WTC11 (cell line): Measurements from ENCODE around the gene NRN1L. TPM values are rescaled to one million over a fixed set of nuclear protein-coding genes. Genes with fewer than 3 reads are reported as not detected.

Source experiments
- AR ChIP-seq: fragments of 250-450 bp; sonication (Bioruptor Pico); IDR thresholded peaks from 2 replicates; pipeline ENCODE4 v1.9.0; 2021; ENCODE audit warnings: mild to moderate bottlenecking
- ATF1 ChIP-seq: sonication (generic); formaldehyde crosslinking; IDR thresholded peaks from 2 replicates; pipeline ENCODE4 v1.8.1; 2023; ENCODE audit warnings: mild to moderate bottlenecking, moderate library complexity, missing genetic modification reagents
- CREB1 ChIP-seq: sonication (generic); formaldehyde crosslinking; IDR thresholded peaks from 2 replicates; pipeline ENCODE4 v1.8.0; 2023; ENCODE audit warnings: mild to moderate bottlenecking, missing genetic modification reagents
- CREM ChIP-seq: sonication (generic); formaldehyde crosslinking; IDR thresholded peaks from 2 replicates; pipeline ENCODE4 v1.8.1; 2022; ENCODE audit warnings: mild to moderate bottlenecking, missing genetic modification reagents, moderate library complexity
- FOXP4 ChIP-seq: sonication (generic); formaldehyde crosslinking; IDR thresholded peaks from 2 replicates; pipeline ENCODE4 v1.8.0; 2022; ENCODE audit warnings: mild to moderate bottlenecking, missing genetic modification reagents
- GTF2I ChIP-seq: fragments of 250-450 bp; sonication (Bioruptor Pico); conservative IDR thresholded peaks from 2 replicates; pipeline ENCODE4 v1.4.0; 2021; ENCODE audit warnings: mild to moderate bottlenecking
- HMGXB4 ChIP-seq: sonication (generic); formaldehyde crosslinking; IDR thresholded peaks from 2 replicates; pipeline ENCODE4 v1.8.1; 2023; ENCODE audit warnings: mild to moderate bottlenecking, moderate library complexity, missing genetic modification reagents
- KAT7 ChIP-seq: sonication (generic); formaldehyde crosslinking; IDR thresholded peaks from 2 replicates; pipeline ENCODE4 v1.8.1; 2023; ENCODE audit warnings: missing genetic modification reagents, mild to moderate bottlenecking, borderline replicate concordance
- MYBL2 ChIP-seq: sonication (generic); formaldehyde crosslinking; IDR thresholded peaks from 2 replicates; pipeline ENCODE4 v1.8.1; 2023; ENCODE audit warnings: mild to moderate bottlenecking, moderate library complexity, missing genetic modification reagents
- SP1 ChIP-seq: sonication (generic); formaldehyde crosslinking; conservative IDR thresholded peaks from 2 replicates; pipeline ENCODE4 v1.8.1; 2022; ENCODE audit warnings: missing genetic modification reagents
- TCF7 ChIP-seq: sonication (generic); formaldehyde crosslinking; IDR thresholded peaks from 2 replicates; pipeline ENCODE4 v1.8.0; 2022; ENCODE audit warnings: mild to moderate bottlenecking, low read depth, missing genetic modification reagents, moderate library complexity
- ZBTB21 ChIP-seq: sonication (generic); formaldehyde crosslinking; IDR thresholded peaks from 2 replicates; pipeline ENCODE4 v1.8.1; 2023; ENCODE audit warnings: mild to moderate bottlenecking, missing genetic modification reagents, borderline replicate concordance
- ZNF121 ChIP-seq: sonication (generic); formaldehyde crosslinking; IDR thresholded peaks from 2 replicates; pipeline ENCODE4 v1.8.0; 2023; ENCODE audit warnings: missing genetic modification reagents
- ZNF219 ChIP-seq: sonication (generic); formaldehyde crosslinking; IDR thresholded peaks from 2 replicates; pipeline ENCODE4 v1.8.0; 2023; ENCODE audit warnings: missing genetic modification reagents, mild to moderate bottlenecking, borderline replicate concordance
- total RNA-seq: library from RNA; stranded (reverse); gene quantifications from 3 replicates; pipeline ENCODE4 v1.2.3, GENCODE V29; 2021
- TF ChIP-seq, protein P1 (sequence below): sonication (generic); formaldehyde crosslinking; IDR thresholded peaks from 2 replicates; pipeline ENCODE4 v1.8.1; 2023; ENCODE audit warnings: mild to moderate bottlenecking, missing genetic modification reagents, borderline replicate concordance
- TF ChIP-seq, protein P2 (sequence below): sonication (generic); formaldehyde crosslinking; IDR thresholded peaks from 2 replicates; pipeline ENCODE4 v1.8.0; 2022; ENCODE audit warnings: mild to moderate bottlenecking, missing genetic modification reagents

The NRN1L gene
- total RNA-seq, 1 experiment from 2014 or later: 12.4 TPM

DNA sequence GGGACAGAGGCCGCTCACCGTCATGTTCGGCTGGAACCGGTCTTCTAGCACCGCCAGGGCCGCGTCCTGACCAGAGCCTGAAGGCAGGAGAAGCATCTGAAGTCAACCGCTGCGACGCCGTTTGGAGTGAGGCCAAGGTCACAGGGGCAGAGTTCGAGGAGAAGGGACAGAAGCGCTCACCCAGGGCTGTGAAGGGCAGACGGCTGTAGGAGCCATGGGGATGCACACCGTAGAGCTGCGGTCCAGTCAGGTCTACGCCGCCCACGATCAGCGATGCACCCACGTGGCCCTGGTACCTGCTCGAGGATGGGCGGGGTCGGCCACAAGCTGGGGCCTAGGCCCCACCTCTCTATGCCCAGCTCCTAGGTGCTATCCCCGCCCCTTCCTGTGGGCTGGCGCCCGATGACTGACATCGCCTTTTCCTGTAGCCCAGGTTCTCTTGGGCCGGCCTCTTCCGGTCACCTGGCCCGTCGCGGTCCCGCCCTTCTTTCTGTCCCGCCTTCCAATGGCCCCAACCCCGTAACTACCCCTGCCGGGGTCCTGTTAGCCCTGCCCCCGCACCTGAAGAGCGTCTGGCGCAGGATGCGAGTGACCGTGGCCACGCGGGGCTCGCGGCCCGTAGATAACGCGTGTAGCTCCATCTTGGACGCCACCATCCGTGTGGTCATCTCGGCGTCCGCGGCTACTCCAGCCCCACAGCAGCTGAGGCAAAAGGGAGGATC, 50.9 kb downstream of the NRN1L start (continued):
- 0 out of 2 replicates have a peak, but pooled peaks have one; percentile 52 for TF ChIP-seq ZNF219 (CRISPR knock-in tag)
- TF ChIP-seq, protein P1, sequence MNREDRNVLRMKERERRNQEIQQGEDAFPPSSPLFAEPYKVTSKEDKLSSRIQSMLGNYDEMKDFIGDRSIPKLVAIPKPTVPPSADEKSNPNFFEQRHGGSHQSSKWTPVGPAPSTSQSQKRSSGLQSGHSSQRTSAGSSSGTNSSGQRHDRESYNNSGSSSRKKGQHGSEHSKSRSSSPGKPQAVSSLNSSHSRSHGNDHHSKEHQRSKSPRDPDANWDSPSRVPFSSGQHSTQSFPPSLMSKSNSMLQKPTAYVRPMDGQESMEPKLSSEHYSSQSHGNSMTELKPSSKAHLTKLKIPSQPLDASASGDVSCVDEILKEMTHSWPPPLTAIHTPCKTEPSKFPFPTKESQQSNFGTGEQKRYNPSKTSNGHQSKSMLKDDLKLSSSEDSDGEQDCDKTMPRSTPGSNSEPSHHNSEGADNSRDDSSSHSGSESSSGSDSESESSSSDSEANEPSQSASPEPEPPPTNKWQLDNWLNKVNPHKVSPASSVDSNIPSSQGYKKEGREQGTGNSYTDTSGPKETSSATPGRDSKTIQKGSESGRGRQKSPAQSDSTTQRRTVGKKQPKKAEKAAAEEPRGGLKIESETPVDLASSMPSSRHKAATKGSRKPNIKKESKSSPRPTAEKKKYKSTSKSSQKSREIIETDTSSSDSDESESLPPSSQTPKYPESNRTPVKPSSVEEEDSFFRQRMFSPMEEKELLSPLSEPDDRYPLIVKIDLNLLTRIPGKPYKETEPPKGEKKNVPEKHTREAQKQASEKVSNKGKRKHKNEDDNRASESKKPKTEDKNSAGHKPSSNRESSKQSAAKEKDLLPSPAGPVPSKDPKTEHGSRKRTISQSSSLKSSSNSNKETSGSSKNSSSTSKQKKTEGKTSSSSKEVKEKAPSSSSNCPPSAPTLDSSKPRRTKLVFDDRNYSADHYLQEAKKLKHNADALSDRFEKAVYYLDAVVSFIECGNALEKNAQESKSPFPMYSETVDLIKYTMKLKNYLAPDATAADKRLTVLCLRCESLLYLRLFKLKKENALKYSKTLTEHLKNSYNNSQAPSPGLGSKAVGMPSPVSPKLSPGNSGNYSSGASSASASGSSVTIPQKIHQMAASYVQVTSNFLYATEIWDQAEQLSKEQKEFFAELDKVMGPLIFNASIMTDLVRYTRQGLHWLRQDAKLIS (CRISPR knock-in tag): peak; percentile 81; the same call in 1 of the 2 replicates
- TF ChIP-seq ZNF121 (CRISPR knock-in tag): peak; percentile 1; the same call in 1 of the 2 replicates
- TF ChIP-seq GTF2I (CRISPR knock-in tag): no peak
- peak; percentile 58; the same call in 1 of the 2 replicates for TF ChIP-seq CREM (CRISPR knock-in tag)
- TF ChIP-seq SP1 (CRISPR knock-in tag): peak; percentile 94
- 0 out of 2 replicates have a peak, but pooled peaks have one; percentile 27 for TF ChIP-seq KAT7 (CRISPR knock-in tag)
- TF ChIP-seq ZBTB21 (CRISPR knock-in tag): peak; percentile 87
- no peak; the same call in 1 of the 2 replicates for TF ChIP-seq ATF1 (CRISPR knock-in tag)
- TF ChIP-seq AR (CRISPR knock-in tag): 0 out of 2 replicates have a peak, but pooled peaks have one; percentile 26
- TF ChIP-seq CREB1 (CRISPR knock-in tag): peak; percentile 70; the same call in 1 of the 2 replicates
- TF ChIP-seq MYBL2: peak; percentile 85; the same call in 1 of the 2 replicates
- peak; percentile 81; the same call in 1 of the 2 replicates for TF ChIP-seq HMGXB4 (CRISPR knock-in tag)
- no peak; the same call in 1 of the 2 replicates for TF ChIP-seq TCF7 (CRISPR knock-in tag)
- TF ChIP-seq FOXP4: peak; percentile 20; the same call in 1 of the 2 replicates
- TF ChIP-seq, protein P2, sequence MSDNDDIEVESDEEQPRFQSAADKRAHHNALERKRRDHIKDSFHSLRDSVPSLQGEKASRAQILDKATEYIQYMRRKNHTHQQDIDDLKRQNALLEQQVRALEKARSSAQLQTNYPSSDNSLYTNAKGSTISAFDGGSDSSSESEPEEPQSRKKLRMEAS (CRISPR knock-in tag): peak; percentile 97

Other genes starting within 250 kb of the NRN1L start
- gene CARMIL2, start 239.7 kb upstream of the NRN1L start, total RNA-seq: 33.3 to 42.3 TPM (median 38.3 TPM) in 3 replicates
- gene ACD, start 224.6 kb upstream of the NRN1L start, total RNA-seq: 38.1 to 41.3 TPM (median 40.7 TPM) in 3 replicates
- 17.1 to 18.5 TPM (median 17.4 TPM) in 3 replicates for gene PARD6A, start 223.9 kb upstream of the NRN1L start, total RNA-seq
- 10.3 to 11.9 TPM (median 11.7 TPM) in 3 replicates for gene ENKD1, start 218.1 kb upstream of the NRN1L start, total RNA-seq
- gene C16orf86, start 218.1 kb upstream of the NRN1L start, total RNA-seq: 4.1 to 5.4 TPM (median 4.9 TPM) in 3 replicates
- gene GFOD2, start 165.6 kb upstream of the NRN1L start, total RNA-seq: 19.3 to 29.5 TPM (median 22.8 TPM) in 3 replicates
- 14.0 to 16.9 TPM (median 16.1 TPM) in 3 replicates for gene RANBP10, start 78.3 kb upstream of the NRN1L start, total RNA-seq
- 0.41 to 1.7 TPM (median 0.48 TPM) in 3 replicates for gene TSNAXIP1, start 78.0 kb upstream of the NRN1L start, total RNA-seq
- 46.5 to 49.0 TPM (median 47.4 TPM) in 3 replicates for gene THAP11, start 42.6 kb upstream of the NRN1L start, total RNA-seq
- 183 to 205 TPM (median 200 TPM) in 3 replicates for gene NUTF2, start 38.0 kb upstream of the NRN1L start, total RNA-seq
- 52.1 to 58.3 TPM (median 57.3 TPM) in 3 replicates for gene CENPT, start 37.2 kb upstream of the NRN1L start, total RNA-seq
- 72.6 to 83.7 TPM (median 74.1 TPM) in 3 replicates for gene EDC4, start 11.8 kb upstream of the NRN1L start, total RNA-seq
- 29.0 to 32.6 TPM (median 31.6 TPM) in 3 replicates for gene PSKH1, start 8.4 kb downstream of the NRN1L start, total RNA-seq
- 1.7 to 3.6 TPM (median 2.8 TPM) in 3 replicates for gene CTRL, start 47.0 kb downstream of the NRN1L start, total RNA-seq
- gene PSMB10, start 52.0 kb downstream of the NRN1L start, total RNA-seq: 34.8 to 40.9 TPM (median 35.3 TPM) in 3 replicates
- gene LCAT, start 59.2 kb downstream of the NRN1L start, total RNA-seq: 23.3 to 38.3 TPM (median 25.8 TPM) in 3 replicates
- gene SLC12A4, start 83.8 kb downstream of the NRN1L start, total RNA-seq: 67.5 to 94.1 TPM (median 73.7 TPM) in 3 replicates
- gene DPEP3, start 95.6 kb downstream of the NRN1L start, total RNA-seq: 1.6 to 2.7 TPM (median 2.5 TPM) in 3 replicates
- gene DPEP2, start 114.6 kb downstream of the NRN1L start, total RNA-seq: 0.13 to 0.25 TPM in 2 of 3 replicates, not detected in the other
- gene DPEP2NB, start 131.0 kb downstream of the NRN1L start, total RNA-seq: 0.32 TPM in 1 of 3 replicates, not detected in the others
- 15.2 to 18.3 TPM (median 17.7 TPM) in 3 replicates for gene DDX28, start 138.3 kb downstream of the NRN1L start, total RNA-seq
- 23.5 to 27.9 TPM (median 25.8 TPM) in 3 replicates for gene DUS2, start 138.4 kb downstream of the NRN1L start, total RNA-seq
- 32.5 to 34.6 TPM (median 33.3 TPM) in 3 replicates for gene NFATC3, start 200.5 kb downstream of the NRN1L start, total RNA-seq